LNCAP (cell line): ENCODE measurements around the gene ABCC1.

ENCODE experiments used
- TF ChIP-seq, protein P1 (sequence below): fragments of 450-650 bp; IDR thresholded peaks from 2 replicates; pipeline ENCODE4 v1.5.1; 2017; ENCODE audit warnings: mild to moderate bottlenecking

Gene ABCC1

DNA sequence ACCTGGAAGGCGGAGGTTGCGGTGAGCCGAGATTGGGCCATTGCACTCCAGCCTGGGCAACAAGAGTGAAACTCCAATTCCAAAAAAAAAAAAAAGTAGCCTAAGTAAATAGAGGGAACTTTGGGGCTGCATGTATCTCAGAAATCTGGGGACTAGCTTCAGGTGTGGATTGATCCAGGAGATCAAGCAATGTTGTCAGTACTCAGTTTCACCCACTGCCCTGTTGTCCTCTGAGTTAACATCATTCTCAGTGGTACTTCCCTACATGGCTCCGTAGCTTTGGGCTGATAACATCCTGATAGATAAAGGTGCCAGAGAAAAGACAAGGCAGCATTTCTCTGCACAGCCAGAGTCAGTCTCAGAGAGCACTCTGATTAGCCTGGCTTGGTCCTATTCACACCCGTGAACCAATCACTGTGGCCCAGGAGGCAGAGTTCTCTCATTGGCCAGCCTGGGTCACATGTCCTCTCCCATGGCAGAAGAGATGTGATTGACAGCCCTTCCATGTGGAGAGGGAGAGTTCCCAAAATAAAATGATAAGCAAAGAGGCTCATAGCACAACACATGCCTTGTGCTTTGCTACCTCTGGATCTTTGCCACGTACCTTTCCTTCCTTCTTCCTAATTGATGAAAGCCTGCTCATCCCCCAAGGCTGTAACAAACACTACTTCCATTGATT is 99.6 kb downstream of the ABCC1 start:
- TF ChIP-seq, protein P1, sequence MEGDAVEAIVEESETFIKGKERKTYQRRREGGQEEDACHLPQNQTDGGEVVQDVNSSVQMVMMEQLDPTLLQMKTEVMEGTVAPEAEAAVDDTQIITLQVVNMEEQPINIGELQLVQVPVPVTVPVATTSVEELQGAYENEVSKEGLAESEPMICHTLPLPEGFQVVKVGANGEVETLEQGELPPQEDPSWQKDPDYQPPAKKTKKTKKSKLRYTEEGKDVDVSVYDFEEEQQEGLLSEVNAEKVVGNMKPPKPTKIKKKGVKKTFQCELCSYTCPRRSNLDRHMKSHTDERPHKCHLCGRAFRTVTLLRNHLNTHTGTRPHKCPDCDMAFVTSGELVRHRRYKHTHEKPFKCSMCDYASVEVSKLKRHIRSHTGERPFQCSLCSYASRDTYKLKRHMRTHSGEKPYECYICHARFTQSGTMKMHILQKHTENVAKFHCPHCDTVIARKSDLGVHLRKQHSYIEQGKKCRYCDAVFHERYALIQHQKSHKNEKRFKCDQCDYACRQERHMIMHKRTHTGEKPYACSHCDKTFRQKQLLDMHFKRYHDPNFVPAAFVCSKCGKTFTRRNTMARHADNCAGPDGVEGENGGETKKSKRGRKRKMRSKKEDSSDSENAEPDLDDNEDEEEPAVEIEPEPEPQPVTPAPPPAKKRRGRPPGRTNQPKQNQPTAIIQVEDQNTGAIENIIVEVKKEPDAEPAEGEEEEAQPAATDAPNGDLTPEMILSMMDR, result no peak

DNA sequence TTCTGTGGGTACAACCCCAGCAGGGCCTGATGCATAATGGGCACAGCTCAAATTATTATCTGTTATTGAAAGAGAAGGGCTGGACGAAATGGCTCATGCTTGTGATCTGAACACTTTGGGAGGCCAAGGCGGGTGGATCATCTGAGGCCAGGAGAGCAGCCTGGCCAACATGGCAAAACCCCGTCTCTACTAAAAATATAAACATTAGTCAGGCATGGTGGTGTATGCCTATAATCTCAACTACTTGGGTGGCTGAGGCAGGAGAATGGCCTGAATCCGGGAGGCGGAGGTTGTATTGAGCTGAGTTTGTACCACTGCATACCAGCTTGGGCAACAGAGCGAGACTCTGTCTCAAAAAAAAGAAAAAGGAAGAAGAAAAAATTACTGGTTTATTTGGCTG is 100.7 kb downstream of the ABCC1 start:
- TF ChIP-seq, protein P1, result no peak

DNA sequence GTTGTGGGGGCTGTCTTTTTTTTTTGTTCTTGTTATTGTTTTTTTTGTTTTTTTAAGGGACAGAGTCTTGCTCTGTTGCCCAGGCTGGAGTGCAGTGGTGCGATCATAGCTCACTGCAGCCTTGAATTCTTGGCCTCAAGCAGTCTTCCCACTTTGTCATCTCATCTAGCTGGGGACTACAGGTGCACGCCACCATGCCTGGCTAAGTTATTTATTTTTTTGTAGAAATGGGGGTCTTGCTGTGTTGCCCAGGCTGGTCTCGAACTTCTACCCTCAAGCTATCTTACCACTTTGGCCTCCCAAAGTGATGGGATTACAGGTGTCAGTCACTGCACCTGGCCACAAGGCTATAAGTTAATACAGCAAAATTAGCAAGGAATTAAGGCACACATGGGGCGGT is 101.7 kb downstream of the ABCC1 start:
- TF ChIP-seq, protein P1, result no peak

DNA sequence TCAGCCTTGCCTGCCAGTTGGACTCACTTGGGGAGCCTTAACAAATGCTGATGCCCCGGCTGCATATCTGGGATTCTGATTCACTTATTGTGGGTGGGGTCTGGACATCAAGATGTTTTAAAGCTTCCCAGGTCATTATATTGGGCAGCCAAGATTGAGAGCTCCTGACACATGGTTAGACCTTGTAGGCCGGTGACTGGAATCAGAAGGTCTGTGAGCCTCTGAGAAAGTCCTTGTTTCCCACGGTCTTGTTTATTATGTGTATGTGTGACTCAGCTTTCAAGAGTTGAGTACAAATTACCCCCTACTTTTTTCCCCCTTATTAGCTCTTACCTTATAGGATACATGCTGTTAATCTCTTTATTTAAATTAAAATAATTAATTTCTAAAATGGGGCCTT is 103.5 kb downstream of the ABCC1 start:
- TF ChIP-seq, protein P1, result no peak

DNA sequence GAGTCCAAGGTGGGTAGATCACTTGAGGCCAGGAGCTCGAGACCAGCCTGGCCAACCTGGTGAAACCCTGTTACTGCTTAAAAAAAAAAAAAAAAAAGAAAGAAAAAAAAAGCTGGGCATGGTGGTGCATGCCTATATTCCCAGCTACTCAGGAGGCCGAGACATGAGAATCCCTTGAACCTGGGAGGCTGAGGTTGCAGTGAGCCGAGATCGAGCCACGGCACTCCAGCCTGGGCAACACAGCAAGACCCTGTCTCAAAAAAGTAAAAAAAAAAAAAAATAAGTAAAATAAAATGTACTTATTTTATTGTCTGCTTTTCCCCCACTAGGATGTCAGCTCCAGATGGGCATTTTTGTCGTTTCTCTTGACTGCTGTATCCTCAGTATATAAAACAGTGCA is 107.7 kb downstream of the ABCC1 start:
- TF ChIP-seq, protein P1, result no peak

DNA sequence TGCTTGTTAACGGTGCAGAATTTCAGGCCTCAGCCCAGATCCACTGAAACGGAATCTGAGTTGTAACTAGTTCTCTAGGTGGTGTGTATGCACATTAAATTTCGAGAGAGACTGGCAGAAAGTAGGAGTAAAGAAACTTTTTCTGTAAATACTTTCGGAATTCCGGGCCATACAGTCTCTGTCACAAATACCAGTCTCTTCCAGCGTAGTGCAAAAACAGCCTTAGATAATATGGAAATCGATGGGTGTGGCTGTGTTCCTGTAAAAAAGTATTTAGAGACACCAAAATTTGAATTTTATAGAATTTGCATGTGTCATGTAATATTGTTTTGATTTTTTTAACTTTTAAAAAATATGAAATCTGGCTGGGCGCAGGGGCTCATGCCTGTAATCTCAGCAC is 109.7 kb downstream of the ABCC1 start:
- TF ChIP-seq, protein P1, result no peak

DNA sequence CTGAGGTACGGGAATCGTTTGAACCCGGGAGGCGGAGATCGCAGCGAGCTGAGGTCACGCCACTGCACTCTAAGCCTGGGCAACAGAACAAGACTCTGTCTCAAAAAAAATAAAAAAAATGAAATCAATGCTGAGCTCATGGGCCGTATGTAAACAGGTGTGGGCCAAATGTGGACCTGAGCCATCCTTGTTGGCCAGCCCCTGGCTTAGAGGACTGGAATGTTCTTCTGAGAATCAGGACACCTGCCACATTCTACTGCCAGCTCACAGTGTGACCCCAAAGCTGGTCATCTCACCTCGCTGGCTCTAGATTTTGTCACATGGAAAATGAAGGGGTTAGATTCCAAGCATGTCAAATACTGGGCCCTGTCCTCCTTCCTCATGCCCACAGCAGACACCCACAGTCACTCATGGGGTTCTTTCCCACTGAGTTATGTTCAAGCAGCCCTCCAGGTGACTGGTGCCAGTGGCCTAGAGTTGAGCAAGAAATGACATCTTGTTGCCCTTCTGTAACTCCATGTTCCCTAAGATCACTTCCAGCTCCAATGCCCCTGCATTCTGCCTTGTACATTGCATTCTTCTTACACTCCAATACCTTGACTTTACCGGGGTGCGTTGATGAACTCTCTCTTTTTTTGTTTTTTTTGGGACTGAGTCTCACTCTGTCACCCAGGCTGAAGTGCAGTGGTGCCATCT is 110.6 kb downstream of the ABCC1 start:
- TF ChIP-seq, protein P1, result no peak
